Measurements from ENCODE around the gene KDM7A. TPM values are rescaled to one million over a fixed set of nuclear protein-coding genes. Genes with fewer than 3 reads are reported as not detected.
A peak's percentile ranks its signal among the peaks of the same experiment; 100 is the strongest.

Gene KDM7A
- total and polyA plus RNA-seq, 10 of the 15 experiments (the other 5 are each of a cell fraction or from before 2014, with no cell fraction given): 0.07 to 0.96 (median 0.74) TPM

GRCh38 chr7:140079121-140079536, 97.7 kb downstream of the KDM7A start:
- RAD21 ChIA-PET (ENCODE audit: unreplicated experiment): no interaction called here
- WGBS (ENCODE audit: insufficient coverage, insufficient replicate concordance, low lambda C conversion rate, missing lambda C conversion rate): 63% methylated on average over 6 of the region's 6 CpGs
- 0 out of 2 replicates have a peak, but pooled peaks cover 3% of the 10 kb centered on the region for H4K20me1 ChIP-seq (ENCODE audit: control insufficient read depth, insufficient read depth)
- peaks cover 0 to 11% of the 10 kb centered on the region in 2 experiments; a peak in 3 of 4 replicates for H3K27me3 ChIP-seq (replicated peaks in 1 of 2; ENCODE audit: control insufficient read depth in 2 of 2, insufficient read depth in 2 of 2, low read length in 1 of 2)
- H3K36me3 ChIP-seq (ENCODE audit: control insufficient read depth in 2 of 2, insufficient read depth in 2 of 2, low read length in 1 of 2): no peaks in the 10 kb centered on the region
- POLR2A ChIA-PET: interaction anchor here (0.7 kb wide), 2 partner anchors 17 to 1887 kb away, joined by 3 read pairs; no protein-coding TSS in a partner anchor
- CTCF ChIA-PET: interaction anchor here (0.7 kb wide), 1 partner anchor 643 kb away, joined by 4 read pairs; no protein-coding TSS in a partner anchor
- ATAC-seq (peak; percentile 26; the same call in 2 of the 3 replicates), DNase-seq (ENCODE audit: low read depth, low spot score) (no peak), FAIRE-seq (no peak)
- H3K27ac ChIP-seq (ENCODE audit: control insufficient read depth, insufficient read depth): no peak overlapping the region
- no peak for TF ChIP-seq ZBTB40 (IDR thresholded peaks at IDR 0.05; ENCODE audit: borderline replicate concordance)
- no peak for TF ChIP-seq RELB (IDR thresholded peaks at IDR 0.05; ENCODE audit: low read depth)
- TF ChIP-seq BCL11A (IDR thresholded peaks at IDR 0.05; ENCODE audit: low read depth, low read length): no peak
- no peak for TF ChIP-seq DPF2 (IDR thresholded peaks at IDR 0.05)
- TF ChIP-seq NFYA (IDR thresholded peaks at IDR 0.05; ENCODE audit: borderline replicate concordance, low read depth, low read length): no peak
- TF ChIP-seq SUPT20H (IDR thresholded peaks at IDR 0.05; ENCODE audit: borderline replicate concordance, control insufficient read depth, low read depth, low read length): no peak
- no peak for TF ChIP-seq BMI1 (IDR thresholded peaks at IDR 0.05; ENCODE audit: borderline replicate concordance)
- no peak for TF ChIP-seq JUNB (IDR thresholded peaks at IDR 0.05)
- TF ChIP-seq E2F4 (IDR thresholded peaks at IDR 0.05; ENCODE audit: low read depth, low read length): no peak
- no peak for TF ChIP-seq POLR2AphosphoS2 (IDR thresholded peaks at IDR 0.05; ENCODE audit: low read depth, low read length)
- TF ChIP-seq GABPA (IDR thresholded peaks at IDR 0.05; ENCODE audit: low read depth): no peak
- TF ChIP-seq RUNX3 (IDR thresholded peaks at IDR 0.05; ENCODE audit: low read length): no peak
- no peak for TF ChIP-seq CBX3 (IDR thresholded peaks at IDR 0.05; ENCODE audit: borderline replicate concordance, low read depth)
- no peak for TF ChIP-seq RBBP5 (conservative IDR thresholded peaks at IDR 0.05)
- no peak for TF ChIP-seq HDGF (IDR thresholded peaks at IDR 0.05)
- no peak for TF ChIP-seq MYB (IDR thresholded peaks at IDR 0.05; ENCODE audit: borderline replicate concordance, low read depth, low read length)
- no peak for TF ChIP-seq FOXK2 (IDR thresholded peaks at IDR 0.05)
- no peak for TF ChIP-seq SIX5 (IDR thresholded peaks at IDR 0.05; ENCODE audit: low read depth, low read length, severe bottlenecking)
- no TSS peak for BruUV-seq (replicated peaks)
- H3K4me3 ChIP-seq: no peak overlapping the region
- SMC1A ChIA-PET (ENCODE audit: uncharacterized antibody, unreplicated experiment): no interaction called here
- in situ Hi-C loops (cut with MboI) (no loop called here), intact Hi-C loops (cut with micrococcal nuclease; ENCODE audit: unreplicated experiment) (no loop called here)
- no peaks in the 10 kb centered on the region for H3K79me2 ChIP-seq (ENCODE audit: control insufficient read depth, insufficient read depth, low read length)
- no peak overlapping the region for H3K4me2 ChIP-seq (ENCODE audit: control insufficient read depth, insufficient read depth)
- peaks cover 2% of the 10 kb centered on the region for H3K4me1 ChIP-seq (ENCODE audit: control insufficient read depth, insufficient read depth, low read length)
- no peak overlapping the region for H3K9ac ChIP-seq (ENCODE audit: control insufficient read depth, insufficient read depth, low read length)
- H2AFZ ChIP-seq (ENCODE audit: control insufficient read depth, low read depth, low read length): no peak overlapping the region
- H3K9me3 ChIP-seq (replicated peaks; ENCODE audit: control insufficient read depth, insufficient read depth, low read length): no peaks in the 10 kb centered on the region

All from GM12878 (cell line).